NCI-H146 treated with DMSO at 0.1 percent for 48 hours (cell line): ENCODE data around the gene ZNF813.

ENCODE experiments used
- DNase-seq: peaks from one replicate; lab custom pipeline; 2025; ENCODE audit not compliant: unreplicated experiment; lab: John Stamatoyannopoulos, UW

The ZNF813 gene

GRCh38 chr19:53520163-53520546 is 52.6 kb downstream of the ZNF813 start:
- no peak for DNase-seq

- DNase-seq, result peak; percentile 75
Measured at GRCh38 chr19:53520547-53521372, 53.2 kb downstream of the ZNF813 start.

GRCh38 chr19:53521373-53522202 is 54.1 kb downstream of the ZNF813 start:
- no peak for DNase-seq

GRCh38 chr19:53525922-53526321 is 58.4 kb downstream of the ZNF813 start:
- DNase-seq, result no peak

- DNase-seq, result no peak
Measured at GRCh38 chr19:53530622-53531021, 63.1 kb downstream of the ZNF813 start.

GRCh38 chr19:53531457-53531856 is 63.9 kb downstream of the ZNF813 start:
- no peak for DNase-seq

- no peak for DNase-seq
Measured at GRCh38 chr19:53532362-53532761, 64.8 kb downstream of the ZNF813 start.

- no peak for DNase-seq
Measured at GRCh38 chr19:53536225-53536548, 68.7 kb downstream of the ZNF813 start.

GRCh38 chr19:53537121-53537520 is 69.6 kb downstream of the ZNF813 start:
- DNase-seq, result no peak

- DNase-seq, result peak; percentile 30
Measured at GRCh38 chr19:53537521-53538377, 70.2 kb downstream of the ZNF813 start, which contains the start of gene ZNF331. Gene ZNF331 (plus strand): TSS chr19:53538145. CDS start chr19:53569377, 31,232 bp downstream.

- no peak for DNase-seq
Measured at GRCh38 chr19:53538378-53539109, 71.0 kb downstream of the ZNF813 start.

GRCh38 chr19:53540091-53540490 is 72.6 kb downstream of the ZNF813 start:
- DNase-seq, result no peak

GRCh38 chr19:53541971-53542370 is 74.4 kb downstream of the ZNF813 start:
- DNase-seq, result no peak

GRCh38 chr19:53545271-53546065 is 77.9 kb downstream of the ZNF813 start:
- DNase-seq, result no peak
